Fibroblast of lung (primary cell): ENCODE measurements around the gene OPA3. TPM values are rescaled to one million over a fixed set of nuclear protein-coding genes. Genes with fewer than 3 reads are reported as not detected.

Source experiments
- polyA plus RNA-seq, 2 donors: library from polyadenylated mRNA; depleted of rRNA in 1 of 2; stranded (reverse) in 1 of 2; unstranded in 1 of 2; fragments of >200 nt; gene quantifications; 2 replicates each; pipeline ENCODE4 v1.2.1, GENCODE V29; 2011 to 2012; ENCODE audit warnings: missing spikeins in 1 of 2
- total RNA-seq: library from RNA; depleted of rRNA; stranded (reverse); fragments of >200 nt; gene quantifications from 2 replicates; pipeline ENCODE4 v1.2.1, GENCODE V29; 2014

OPA3 gene
- total and polyA plus RNA-seq, 2 donors (not counting 1 experiment from before 2014, with no cell fraction given), result 3.8 to 8.3 TPM

Other genes with a start within 250 kb of the OPA3 start
- gene KLC3, start 244.1 kb downstream of the OPA3 start, total RNA-seq, result 0.17 TPM in 1 of 2 replicates, not detected in the other
- 0.09 TPM in 1 of 2 replicates, not detected in the other for gene KLC3, start 244.1 kb downstream of the OPA3 start, polyA plus RNA-seq
- gene ERCC2, start 214.2 kb downstream of the OPA3 start, total RNA-seq, result 16.7 and 21.6 TPM in 2 replicates
- gene ERCC2, start 214.2 kb downstream of the OPA3 start, polyA plus RNA-seq, result 51.6 and 57.1 TPM in 2 replicates
- gene PPP1R13L, start 179.7 kb downstream of the OPA3 start, total RNA-seq, result 1.5 and 3.0 TPM in 2 replicates
- gene PPP1R13L, start 179.7 kb downstream of the OPA3 start, polyA plus RNA-seq, result 1.2 and 5.8 TPM in 2 replicates
- gene POLR1G, start 178.2 kb downstream of the OPA3 start, total RNA-seq, result 3.6 and 5.4 TPM in 2 replicates
- 4.7 and 5.3 TPM in 2 replicates for gene POLR1G, start 178.2 kb downstream of the OPA3 start, polyA plus RNA-seq
- gene ERCC1, start 160.9 kb downstream of the OPA3 start, total RNA-seq, result 81.1 and 81.4 TPM in 2 replicates
- 49.3 and 69.6 TPM in 2 replicates for gene ERCC1, start 160.9 kb downstream of the OPA3 start, polyA plus RNA-seq
- gene FOSB, start 116.8 kb downstream of the OPA3 start, total RNA-seq, result 9.5 and 24.9 TPM in 2 replicates
- 2.8 and 48.6 TPM in 2 replicates for gene FOSB, start 116.8 kb downstream of the OPA3 start, polyA plus RNA-seq
- gene RTN2, start 87.8 kb downstream of the OPA3 start, total RNA-seq, result 5.1 and 7.9 TPM in 2 replicates
- gene RTN2, start 87.8 kb downstream of the OPA3 start, polyA plus RNA-seq, result 8.9 and 11.7 TPM in 2 replicates
- gene PPM1N, start 86.4 kb downstream of the OPA3 start, total RNA-seq, result 1.8 and 2.8 TPM in 2 replicates
- gene PPM1N, start 86.4 kb downstream of the OPA3 start, polyA plus RNA-seq, result 2.3 and 2.6 TPM in 2 replicates
- 33.1 and 40.3 TPM in 2 replicates for gene VASP, start 77.3 kb downstream of the OPA3 start, total RNA-seq
- 62.3 and 67.9 TPM in 2 replicates for gene VASP, start 77.3 kb downstream of the OPA3 start, polyA plus RNA-seq
- gene GPR4, start 17.4 kb upstream of the OPA3 start, total RNA-seq, result under 0.01 TPM in 1 of 2 replicates, not detected in the other
- 0.47 and 0.58 TPM in 2 replicates for gene GPR4, start 17.4 kb upstream of the OPA3 start, polyA plus RNA-seq
- gene EML2, start 54.6 kb upstream of the OPA3 start, total RNA-seq, result 34.7 and 69.9 TPM in 2 replicates
- gene EML2, start 54.6 kb upstream of the OPA3 start, polyA plus RNA-seq, result 11.0 and 11.2 TPM in 2 replicates
- gene GIPR, start 83.4 kb upstream of the OPA3 start, total RNA-seq, result not detected in 2 replicates
- gene GIPR, start 83.4 kb upstream of the OPA3 start, polyA plus RNA-seq, result 0.05 and 0.25 TPM in 2 replicates
- 361 and 362 TPM in 2 replicates for gene SNRPD2, start 107.2 kb upstream of the OPA3 start, total RNA-seq
- 440 and 635 TPM in 2 replicates for gene SNRPD2, start 107.2 kb upstream of the OPA3 start, polyA plus RNA-seq
- gene QPCTL, start 107.9 kb upstream of the OPA3 start, total RNA-seq, result 4.9 and 9.4 TPM in 2 replicates
- 4.6 and 5.8 TPM in 2 replicates for gene QPCTL, start 107.9 kb upstream of the OPA3 start, polyA plus RNA-seq
- gene FBXO46, start 146.1 kb upstream of the OPA3 start, total RNA-seq, result 3.1 and 3.3 TPM in 2 replicates
- gene FBXO46, start 146.1 kb upstream of the OPA3 start, polyA plus RNA-seq, result 1.6 and 2.0 TPM in 2 replicates
- gene MEIOSIN, start 148.6 kb upstream of the OPA3 start, total RNA-seq, result not detected in 2 replicates
- gene MEIOSIN, start 148.6 kb upstream of the OPA3 start, polyA plus RNA-seq, result not detected in 2 replicates
- 10.7 and 11.6 TPM in 2 replicates for gene SIX5, start 184.4 kb upstream of the OPA3 start, total RNA-seq
- 3.4 and 3.7 TPM in 2 replicates for gene SIX5, start 184.4 kb upstream of the OPA3 start, polyA plus RNA-seq
- 44.9 and 115 TPM in 2 replicates for gene DMPK, start 197.7 kb upstream of the OPA3 start, total RNA-seq
- 28.8 and 54.7 TPM in 2 replicates for gene DMPK, start 197.7 kb upstream of the OPA3 start, polyA plus RNA-seq
- gene DMWD, start 208.0 kb upstream of the OPA3 start, total RNA-seq, result 24.4 and 33.5 TPM in 2 replicates
- gene DMWD, start 208.0 kb upstream of the OPA3 start, polyA plus RNA-seq, result 18.1 and 18.7 TPM in 2 replicates
- 0.17 TPM in 1 of 2 replicates, not detected in the other for gene RSPH6A, start 230.5 kb upstream of the OPA3 start, total RNA-seq
- gene RSPH6A, start 230.5 kb upstream of the OPA3 start, polyA plus RNA-seq, result not detected in 2 replicates